ENCODE data around the gene TPSB2.
"Not testable (repeated sequence)": the region's sequence is repeated elsewhere in the genome, so short reads cannot be mapped to it uniquely, and the experiment has no call there.

DNA sequence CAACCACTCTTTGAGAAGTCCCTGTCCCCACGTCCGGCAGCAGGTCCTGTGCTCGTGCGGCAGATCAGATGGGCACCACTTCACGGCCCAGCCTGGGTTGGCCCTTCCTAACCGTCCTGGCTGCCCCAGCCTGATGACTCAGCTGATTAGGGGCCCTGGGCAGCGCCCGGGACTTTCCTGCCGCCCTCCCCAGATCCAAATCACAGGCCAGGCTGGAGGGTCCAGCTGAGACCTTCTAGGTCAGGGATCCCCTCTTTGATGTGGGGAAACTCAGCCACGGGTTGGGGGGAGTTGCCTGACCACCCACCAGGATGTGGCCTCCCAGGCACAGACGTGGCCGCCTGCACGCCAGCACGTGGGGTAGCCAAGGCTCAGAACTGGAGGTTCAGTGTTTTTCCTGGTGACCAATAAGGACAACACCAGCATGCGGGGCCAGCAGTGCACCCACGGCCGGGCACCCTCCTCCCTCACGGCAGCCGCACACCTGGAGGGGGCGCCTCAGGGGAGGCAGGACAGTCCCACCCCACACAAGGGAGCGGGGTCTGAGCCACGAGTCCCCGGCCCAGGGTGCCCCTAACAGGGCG is 4.2 kb downstream of the TPSB2 start:
- TF ChIP-seq, protein P1, sequence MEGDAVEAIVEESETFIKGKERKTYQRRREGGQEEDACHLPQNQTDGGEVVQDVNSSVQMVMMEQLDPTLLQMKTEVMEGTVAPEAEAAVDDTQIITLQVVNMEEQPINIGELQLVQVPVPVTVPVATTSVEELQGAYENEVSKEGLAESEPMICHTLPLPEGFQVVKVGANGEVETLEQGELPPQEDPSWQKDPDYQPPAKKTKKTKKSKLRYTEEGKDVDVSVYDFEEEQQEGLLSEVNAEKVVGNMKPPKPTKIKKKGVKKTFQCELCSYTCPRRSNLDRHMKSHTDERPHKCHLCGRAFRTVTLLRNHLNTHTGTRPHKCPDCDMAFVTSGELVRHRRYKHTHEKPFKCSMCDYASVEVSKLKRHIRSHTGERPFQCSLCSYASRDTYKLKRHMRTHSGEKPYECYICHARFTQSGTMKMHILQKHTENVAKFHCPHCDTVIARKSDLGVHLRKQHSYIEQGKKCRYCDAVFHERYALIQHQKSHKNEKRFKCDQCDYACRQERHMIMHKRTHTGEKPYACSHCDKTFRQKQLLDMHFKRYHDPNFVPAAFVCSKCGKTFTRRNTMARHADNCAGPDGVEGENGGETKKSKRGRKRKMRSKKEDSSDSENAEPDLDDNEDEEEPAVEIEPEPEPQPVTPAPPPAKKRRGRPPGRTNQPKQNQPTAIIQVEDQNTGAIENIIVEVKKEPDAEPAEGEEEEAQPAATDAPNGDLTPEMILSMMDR (IDR thresholded peaks at IDR 0.05): not testable (repeated sequence)
- TF ChIP-seq ZFX (IDR thresholded peaks at IDR 0.05; ENCODE audit: borderline replicate concordance): not testable (repeated sequence)
